GM21737 (cell line): ENCODE measurements around the gene NACAD.
"Not testable (repeated sequence)": the region's sequence is repeated elsewhere in the genome, so short reads cannot be mapped to it uniquely, and the experiment has no call there.

Experiments
- ATAC-seq: cut with Tn5 transposase; IDR thresholded peaks from one replicate; pipeline ENCODE4 v1.9.1; 2021; ENCODE audit warnings: mild to moderate bottlenecking, moderate library complexity; ENCODE audit not compliant: unreplicated experiment

Gene NACAD

GRCh38 chr7:45114926-45115325, 26.2 kb upstream of the NACAD start:
- ATAC-seq: no peak

GRCh38 chr7:45114257-45114656, 25.5 kb upstream of the NACAD start:
- ATAC-seq: not testable (repeated sequence)

- no peak for ATAC-seq
These were observed 23.9 kb upstream of the NACAD start for GRCh38 chr7:45112648-45113047.

GRCh38 chr7:45111298-45112223, 22.8 kb upstream of the NACAD start, which contains the start of gene TBRG4:
TSS of gene TBRG4 (minus strand) at chr7:45111697. CDS start at chr7:45109237, 2,460 bp downstream.
- ATAC-seq: peak; percentile 93

GRCh38 chr7:45108863-45109262, 20.1 kb upstream of the NACAD start:
- no peak for ATAC-seq

GRCh38 chr7:45107356-45107755, 18.6 kb upstream of the NACAD start:
- no peak for ATAC-seq

GRCh38 chr7:45106820-45107219, 18.1 kb upstream of the NACAD start:
- no peak for ATAC-seq

- no peak for ATAC-seq
These were observed 16.9 kb upstream of the NACAD start for GRCh38 chr7:45105588-45106188.

- no peak for ATAC-seq
These were observed 16.2 kb upstream of the NACAD start for GRCh38 chr7:45104844-45105587.

GRCh38 chr7:45103958-45104843, 15.4 kb upstream of the NACAD start:
- ATAC-seq: no peak

- ATAC-seq: no peak
These were observed 14.3 kb upstream of the NACAD start for GRCh38 chr7:45102785-45103712.

- no peak for ATAC-seq
These were observed 13.0 kb upstream of the NACAD start for GRCh38 chr7:45101748-45102147.

GRCh38 chr7:45100761-45101480, 12.2 kb upstream of the NACAD start:
- no peak for ATAC-seq

- ATAC-seq: no peak
These were observed 11.4 kb upstream of the NACAD start for GRCh38 chr7:45099891-45100760.

GRCh38 chr7:45098983-45099839, 10.4 kb upstream of the NACAD start:
- ATAC-seq: no peak

- ATAC-seq: no peak
These were observed 4.1 kb upstream of the NACAD start for GRCh38 chr7:45092931-45093235.
